ENCODE measurements around the gene CDK14. TPM values are rescaled to one million over a fixed set of nuclear protein-coding genes. Genes with fewer than 3 reads are reported as not detected.
A peak's percentile ranks its signal among the peaks of the same experiment; 100 is the strongest.

The CDK14 gene
- total and polyA plus RNA-seq, 4 donors: 4.2 to 12.4 (median 7.4) TPM

- WGBS: 62% methylated on average over 2 of the region's 2 CpGs
- H3K27ac ChIP-seq (ENCODE audit: low read depth in 1 of 2, low read length in 2 of 2): no peak overlapping the region
- DNase-seq (ENCODE audit: low spot score): no peak
- TF ChIP-seq YY1 (IDR thresholded peaks at IDR 0.05): no peak
- TF ChIP-seq, protein P1, sequence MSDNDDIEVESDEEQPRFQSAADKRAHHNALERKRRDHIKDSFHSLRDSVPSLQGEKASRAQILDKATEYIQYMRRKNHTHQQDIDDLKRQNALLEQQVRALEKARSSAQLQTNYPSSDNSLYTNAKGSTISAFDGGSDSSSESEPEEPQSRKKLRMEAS (IDR thresholded peaks at IDR 0.05): no peak
- no peak for TF ChIP-seq SP1 (IDR thresholded peaks at IDR 0.05)
- TF ChIP-seq JUND (IDR thresholded peaks at IDR 0.05): no peak
- no peak for TF ChIP-seq TAF1 (conservative IDR thresholded peaks at IDR 0.05)
- TF ChIP-seq FOXA2 (IDR thresholded peaks at IDR 0.05): no peak
- TF ChIP-seq EGR1 (IDR thresholded peaks at IDR 0.05; ENCODE audit: low read depth in 2 of 2): no peak
- no peaks in the 10 kb centered on the region for H3K36me3 ChIP-seq (ENCODE audit: control insufficient read depth in 4 of 4, insufficient read depth in 3 of 4, low read depth in 1 of 4, low read length in 3 of 4)
- no peak overlapping the region for H3K9ac ChIP-seq (ENCODE audit: low read depth in 1 of 2, low read length in 2 of 2)
- peaks cover 0 to 7% (median 0%) of the 10 kb centered on the region in 4 donors for H3K4me1 ChIP-seq (ENCODE audit: control insufficient read depth in 4 of 4, insufficient read depth in 4 of 4, low read length in 3 of 4)
- no peaks in the 10 kb centered on the region for H3K27me3 ChIP-seq (ENCODE audit: control insufficient read depth in 4 of 4, insufficient read depth in 4 of 4, low read length in 3 of 4)
- H3K9me3 ChIP-seq (ENCODE audit: control insufficient read depth in 4 of 4, low read length in 3 of 4): no peaks in the 10 kb centered on the region
- H3K4me3 ChIP-seq (ENCODE audit: low read depth in 1 of 3, low read length in 3 of 3): no peak overlapping the region
Observed at GRCh38 chr7:90777041-90777440, 180.9 kb downstream of the CDK14 start.

- Histone ChIP-seq H3K9me3 (ENCODE audit: control insufficient read depth in 4 of 4, low read length in 3 of 4) (no peaks in the 10 kb centered on the region), H3K27ac (ENCODE audit: low read depth in 1 of 2, low read length in 2 of 2) (no peak overlapping the region), H3K9ac (ENCODE audit: low read depth in 1 of 2, low read length in 2 of 2) (no peak overlapping the region), H3K4me1 (ENCODE audit: control insufficient read depth in 4 of 4, insufficient read depth in 4 of 4, low read length in 3 of 4) (peaks cover 0 to 7% (median 0%) of the 10 kb centered on the region in 4 donors), H3K4me3 (ENCODE audit: low read depth in 1 of 3, low read length in 3 of 3) (no peak overlapping the region), H3K36me3 (ENCODE audit: control insufficient read depth in 4 of 4, insufficient read depth in 3 of 4, low read depth in 1 of 4, low read length in 3 of 4) (no peaks in the 10 kb centered on the region), H3K27me3 (ENCODE audit: control insufficient read depth in 4 of 4, insufficient read depth in 4 of 4, low read length in 3 of 4) (no peaks in the 10 kb centered on the region)
- WGBS: 46% methylated on average over 4 of the region's 4 CpGs
- TF ChIP-seq FOXA1 (IDR thresholded peaks at IDR 0.05): no peak
- TF ChIP-seq, protein P1 (IDR thresholded peaks at IDR 0.05): no peak
- TF ChIP-seq ZBTB33 (IDR thresholded peaks at IDR 0.05): no peak
- TF ChIP-seq NR2F2 (IDR thresholded peaks at IDR 0.05): no peak
- TF ChIP-seq YY1 (IDR thresholded peaks at IDR 0.05): no peak
- TF ChIP-seq FOXA2 (IDR thresholded peaks at IDR 0.05): no peak
- peak; percentile 24 to 64 for TF ChIP-seq HNF4A (conservative IDR thresholded peaks at IDR 0.05)
- no peak for TF ChIP-seq EGR1 (IDR thresholded peaks at IDR 0.05; ENCODE audit: low read depth in 2 of 2)
- no peak for TF ChIP-seq GABPA (IDR thresholded peaks at IDR 0.05 in 1 of 2, conservative IDR thresholded peaks at IDR 0.05 in 1 of 2)
- no peak for TF ChIP-seq CTCF (IDR thresholded peaks at IDR 0.05; ENCODE audit: low read depth, low read length, missing input control)
- peak in 1 of 2 donors; percentile 35 for TF ChIP-seq RAD21 (IDR thresholded peaks at IDR 0.05)
- TF ChIP-seq RXRA (IDR thresholded peaks at IDR 0.05): peak in 1 of 2 donors; percentile 53
- TF ChIP-seq TAF1 (conservative IDR thresholded peaks at IDR 0.05): no peak
- no peak for TF ChIP-seq JUND (IDR thresholded peaks at IDR 0.05)
- TF ChIP-seq, protein P2, sequence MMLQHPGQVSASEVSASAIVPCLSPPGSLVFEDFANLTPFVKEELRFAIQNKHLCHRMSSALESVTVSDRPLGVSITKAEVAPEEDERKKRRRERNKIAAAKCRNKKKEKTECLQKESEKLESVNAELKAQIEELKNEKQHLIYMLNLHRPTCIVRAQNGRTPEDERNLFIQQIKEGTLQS (IDR thresholded peaks at IDR 0.05): no peak
- TF ChIP-seq REST (IDR thresholded peaks at IDR 0.05): no peak
- peak; percentile 43 for TF ChIP-seq HNF4G (IDR thresholded peaks at IDR 0.05)
- peak; percentile 16 for TF ChIP-seq SP1 (IDR thresholded peaks at IDR 0.05)
- DNase-seq (ENCODE audit: low spot score): no peak
Observed at GRCh38 chr7:90777465-90777864, 181.3 kb downstream of the CDK14 start.
